ENCODE results near the gene KRT16.
A peak's percentile ranks its signal among the peaks of the same experiment; 100 is the strongest.

DNA sequence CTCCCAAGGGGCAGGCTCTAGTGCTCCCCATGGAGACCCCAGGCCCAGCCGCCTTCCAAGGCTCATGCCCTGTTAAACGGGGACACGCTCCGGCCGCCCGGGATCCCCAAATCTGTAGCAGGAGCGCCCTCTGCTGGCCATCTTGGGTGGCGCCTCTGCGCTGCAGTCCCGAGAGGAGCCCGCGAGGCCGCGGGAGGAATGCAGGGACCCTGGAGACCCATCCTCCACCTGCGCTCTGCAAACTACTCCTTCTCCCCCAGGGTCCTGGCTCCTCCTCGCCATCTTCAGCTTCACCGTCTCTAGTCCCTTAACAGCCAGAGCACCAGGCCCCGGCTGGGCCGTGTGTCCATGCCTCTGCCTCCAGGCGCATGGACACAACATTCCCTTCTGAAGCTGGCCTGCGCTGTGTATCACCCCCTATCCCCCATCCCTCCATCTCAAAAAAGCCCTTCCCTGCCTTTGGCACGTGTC, 35.4 kb upstream of the KRT16 start:
- TF ChIP-seq EZH2 (IDR thresholded peaks at IDR 0.05; ENCODE audit: insufficient read depth, low read length) = no peak
- TF ChIP-seq, protein P1, sequence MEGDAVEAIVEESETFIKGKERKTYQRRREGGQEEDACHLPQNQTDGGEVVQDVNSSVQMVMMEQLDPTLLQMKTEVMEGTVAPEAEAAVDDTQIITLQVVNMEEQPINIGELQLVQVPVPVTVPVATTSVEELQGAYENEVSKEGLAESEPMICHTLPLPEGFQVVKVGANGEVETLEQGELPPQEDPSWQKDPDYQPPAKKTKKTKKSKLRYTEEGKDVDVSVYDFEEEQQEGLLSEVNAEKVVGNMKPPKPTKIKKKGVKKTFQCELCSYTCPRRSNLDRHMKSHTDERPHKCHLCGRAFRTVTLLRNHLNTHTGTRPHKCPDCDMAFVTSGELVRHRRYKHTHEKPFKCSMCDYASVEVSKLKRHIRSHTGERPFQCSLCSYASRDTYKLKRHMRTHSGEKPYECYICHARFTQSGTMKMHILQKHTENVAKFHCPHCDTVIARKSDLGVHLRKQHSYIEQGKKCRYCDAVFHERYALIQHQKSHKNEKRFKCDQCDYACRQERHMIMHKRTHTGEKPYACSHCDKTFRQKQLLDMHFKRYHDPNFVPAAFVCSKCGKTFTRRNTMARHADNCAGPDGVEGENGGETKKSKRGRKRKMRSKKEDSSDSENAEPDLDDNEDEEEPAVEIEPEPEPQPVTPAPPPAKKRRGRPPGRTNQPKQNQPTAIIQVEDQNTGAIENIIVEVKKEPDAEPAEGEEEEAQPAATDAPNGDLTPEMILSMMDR (IDR thresholded peaks at IDR 0.05; ENCODE audit: insufficient read depth, low read depth, low read length) = peak; percentile 73
